NCI-H345 (cell line): ENCODE measurements around the gene CCL21.

Experiments
- DNase-seq: peaks from one replicate; lab custom pipeline; 2025; lab: John Stamatoyannopoulos, UW

Gene CCL21

GRCh38 chr9:34669809-34670562 is 40.0 kb downstream of the CCL21 start:
- no peak for DNase-seq

DNA sequence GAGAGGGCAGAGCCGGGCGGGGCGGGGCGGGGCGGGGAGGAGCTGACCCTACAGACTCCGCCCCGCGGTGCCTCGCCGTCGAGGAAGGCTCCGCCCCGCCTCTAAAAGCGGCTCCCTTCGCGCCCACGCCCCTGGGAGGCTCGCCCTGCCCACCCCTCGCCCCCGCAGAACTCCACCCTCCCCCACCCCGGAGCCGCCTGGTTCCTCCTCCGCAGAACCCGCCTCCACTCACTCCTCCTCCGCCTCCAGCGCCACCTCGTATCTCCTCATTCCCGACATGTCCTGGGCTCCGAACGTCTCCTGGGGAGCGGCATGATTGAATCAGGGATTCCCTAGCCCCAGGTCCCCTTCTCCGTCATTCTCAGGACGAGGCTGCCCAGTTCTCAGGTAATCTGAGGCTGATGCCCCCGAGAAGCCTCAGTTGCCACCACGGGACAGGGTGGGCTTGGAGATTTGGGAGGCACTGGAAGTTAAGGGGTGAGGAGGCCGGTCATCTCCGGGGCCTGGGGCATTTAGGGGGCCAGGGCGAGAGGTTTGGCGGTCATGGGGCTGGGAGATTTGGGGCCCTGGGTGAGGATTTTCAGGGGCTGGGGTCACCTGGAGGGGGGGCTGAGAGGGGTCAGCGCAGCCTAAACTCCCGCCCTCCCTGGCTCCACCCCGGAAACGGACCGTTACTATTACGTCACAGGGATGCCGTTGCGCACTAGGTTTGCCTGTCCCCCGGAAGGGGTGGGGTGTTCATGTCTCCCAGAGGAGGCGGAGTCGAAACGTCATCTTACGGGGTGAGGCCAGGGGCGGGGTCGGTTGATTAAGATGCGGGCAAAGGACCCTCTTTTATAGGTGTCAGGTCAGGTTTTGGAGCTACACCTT is 44.3 kb downstream of the CCL21 start:
- DNase-seq, result peak; percentile 98

DNA sequence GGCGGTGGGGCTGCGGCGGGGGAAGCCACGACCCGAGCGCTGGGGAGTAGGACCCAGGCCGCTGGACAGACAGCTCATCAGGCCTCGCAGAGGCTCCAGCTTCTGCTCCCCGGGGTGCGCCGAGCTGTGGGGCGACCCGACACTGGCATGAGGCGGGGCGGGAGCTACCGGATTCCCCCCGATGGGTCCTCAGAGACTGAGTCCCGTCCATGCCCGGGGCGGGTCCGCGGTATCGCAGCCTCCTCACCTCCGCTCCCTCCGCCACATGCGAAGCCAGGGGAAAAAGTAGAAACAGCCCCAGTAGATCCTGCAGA is 44.9 kb downstream of the CCL21 start:
- DNase-seq, result no peak

GRCh38 chr9:34664281-34665066 is 45.5 kb downstream of the CCL21 start:
- DNase-seq, result peak; percentile 22

DNA sequence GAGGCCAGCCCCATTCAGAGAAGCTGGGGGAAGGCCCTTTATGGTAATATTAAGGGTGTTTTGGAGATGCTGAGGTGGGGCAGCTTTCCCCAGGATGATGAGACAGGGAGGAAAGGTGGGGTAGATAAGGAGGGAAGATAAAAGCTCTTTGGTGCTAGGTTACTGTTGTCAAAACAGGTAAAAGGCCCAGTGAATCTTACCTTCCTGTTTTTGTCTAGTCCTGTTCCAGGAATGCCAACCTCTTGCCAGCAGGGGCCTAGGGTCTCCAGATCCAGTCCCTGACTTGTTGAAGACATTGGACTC is 46.7 kb downstream of the CCL21 start:
- no peak for DNase-seq

DNA sequence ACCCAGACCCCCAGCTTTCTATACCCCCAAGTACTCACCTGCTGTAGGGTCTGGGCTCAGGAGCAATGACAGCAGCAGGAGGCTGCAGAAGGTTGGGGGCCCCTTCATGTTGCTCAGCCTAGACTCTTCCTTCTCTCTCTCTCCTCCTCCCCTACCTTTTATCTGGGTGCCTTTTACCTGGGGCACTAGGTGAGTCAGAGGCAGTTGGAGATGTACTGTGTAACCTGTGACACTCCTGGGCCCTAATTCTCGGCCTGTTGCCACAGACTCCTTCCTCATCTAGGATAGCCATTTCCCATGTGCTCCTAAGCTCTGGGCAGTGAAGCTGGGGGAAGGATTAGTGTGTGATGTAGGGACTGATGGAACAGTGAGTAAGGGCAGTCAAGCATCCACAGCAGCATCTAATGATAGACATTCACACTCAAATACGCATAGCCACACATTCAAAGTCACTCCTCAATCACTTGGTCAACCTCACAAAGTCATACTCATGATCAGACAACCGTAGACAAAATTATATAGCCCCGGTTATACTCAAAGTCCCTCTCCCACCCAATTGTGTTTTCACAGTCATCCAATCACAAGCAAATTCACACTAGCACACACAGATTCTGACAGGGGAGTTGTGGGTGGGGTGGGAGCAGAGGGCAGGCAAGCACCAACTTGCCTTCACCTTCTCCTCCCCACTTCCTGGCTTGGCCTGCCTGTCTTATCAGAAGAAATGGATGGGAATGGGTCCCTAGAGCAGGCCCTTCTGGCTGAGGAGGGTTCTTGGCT is 47.2 kb downstream of the CCL21 start, which contains the start of gene CCL27:
CCL27 (minus strand) TSS at position 132 of the 777 bp plus-strand sequence; CDS start at position 108, 24 bp downstream.
- no peak for DNase-seq

GRCh38 chr9:34659592-34660253 is 50.2 kb downstream of the CCL21 start:
- DNase-seq, result no peak
